Keratinocyte (primary cell): ENCODE results near the gene UCMA. TPM values are rescaled to one million over a fixed set of nuclear protein-coding genes. Genes with fewer than 3 reads are reported as not detected.

Source experiments
- DNase-seq: peaks from one replicate; pipeline ENCODE4 v3.0.0-alpha.2; 2011; ENCODE audit warnings: low read depth, missing footprints, low spot score
- FAIRE-seq: peaks from 2 replicates; lab custom pipeline; 2011; peaks lifted over from hg19 to GRCh38; lab: Jason Lieb, UNC
- H2AFZ ChIP-seq: 2 replicates; pipeline ENCODE4 v1.6.0; 2012; ENCODE audit warnings: low read length, control low read depth, inconsistent platforms; ENCODE audit not compliant: control insufficient read depth
- H3K27ac ChIP-seq: 2 replicates; pipeline ENCODE4 v1.5.1; 2011; ENCODE audit warnings: low read length; ENCODE audit not compliant: control insufficient read depth, insufficient read depth
- H3K27me3 ChIP-seq: 3 replicates; pipeline ENCODE4 v1.6.0; 2011; ENCODE audit warnings: low read length; ENCODE audit not compliant: control insufficient read depth, insufficient read depth; ENCODE audit errors: extremely low read depth
- H3K36me3 ChIP-seq, 2 experiments: 2 replicates in 1 of 2; 3 replicates in 1 of 2; pipeline ENCODE4 v1.5.1; 2011; ENCODE audit warnings: low read length in 2 of 2, mild to moderate bottlenecking in 1 of 2; ENCODE audit not compliant: control insufficient read depth in 2 of 2, insufficient read depth in 2 of 2; ENCODE audit errors: extremely low read depth in 1 of 2
- H3K4me1 ChIP-seq: 3 replicates; pipeline ENCODE4 v1.5.1; 2011; ENCODE audit warnings: low read length; ENCODE audit not compliant: control insufficient read depth, insufficient read depth; ENCODE audit errors: extremely low read depth
- H3K4me2 ChIP-seq: 3 replicates; pipeline ENCODE4 v1.6.0; 2011; ENCODE audit warnings: low read depth, low read length; ENCODE audit not compliant: control insufficient read depth, insufficient read depth; ENCODE audit errors: extremely low read depth
- H3K4me3 ChIP-seq, 3 experiments: fragments of 200-600 bp in 1 of 3; sonication (generic) in 1 of 3; 2 replicates in 2 of 3; 3 replicates in 1 of 3; pipeline ENCODE4 v1.5.1; 2011 to 2016; ENCODE audit warnings: low read length in 3 of 3, mild to moderate bottlenecking in 3 of 3, control low read depth in 2 of 3, inconsistent platforms in 1 of 3, low read depth in 1 of 3, mixed read lengths in 1 of 3, mixed run types in 1 of 3, moderate library complexity in 1 of 3; ENCODE audit not compliant: control insufficient read depth in 2 of 3, insufficient read depth in 2 of 3; ENCODE audit errors: extremely low read depth in 1 of 3
- H3K79me2 ChIP-seq: 2 replicates; pipeline ENCODE4 v1.6.0; 2012; ENCODE audit warnings: low read length; ENCODE audit not compliant: control insufficient read depth, insufficient read depth
- H3K9ac ChIP-seq: 3 replicates; pipeline ENCODE4 v1.6.0; 2011; ENCODE audit warnings: low read length; ENCODE audit not compliant: control insufficient read depth, insufficient read depth; ENCODE audit errors: extremely low read depth
- H3K9me1 ChIP-seq: 3 replicates; pipeline ENCODE4 v1.6.0; 2011; ENCODE audit warnings: low read length; ENCODE audit not compliant: control insufficient read depth, insufficient read depth; ENCODE audit errors: extremely low read depth
- H3K9me3 ChIP-seq: 2 replicates; pipeline ENCODE4 v1.5.1; 2012; ENCODE audit warnings: low read depth, low read length; ENCODE audit not compliant: control insufficient read depth
- H4K20me1 ChIP-seq: 3 replicates; pipeline ENCODE4 v1.6.0; 2011; ENCODE audit warnings: low read length; ENCODE audit not compliant: control insufficient read depth, insufficient read depth; ENCODE audit errors: extremely low read depth
- CTCF ChIP-seq, 3 experiments: IDR thresholded peaks in 1 of 3; conservative IDR thresholded peaks in 1 of 3; optimal IDR thresholded peaks in 1 of 3; 2 replicates in 2 of 3; 3 replicates in 1 of 3; pipeline versions ENCODE3 to v1.5.1; 2011; ENCODE audit warnings: low read length in 3 of 3, mild to moderate bottlenecking in 3 of 3, moderate library complexity in 2 of 3, control low read depth in 1 of 3, inconsistent platforms in 1 of 3; ENCODE audit not compliant: insufficient read depth in 2 of 3; ENCODE audit errors: extremely low read depth in 1 of 3
- EZH2 ChIP-seq: IDR thresholded peaks from one replicate; pipeline ENCODE4 v1.6.1; 2012; ENCODE audit warnings: inconsistent platforms, mild to moderate bottlenecking, low read length, moderate library complexity
- dilution Hi-C: fragments of 300-500 bp; cut with MboI; formaldehyde crosslinking; loops from one replicate; pipeline ENCODE4 v1.7.0; 2020; ENCODE audit warnings: low sequenced_read_pairs; ENCODE audit not compliant: extremely low pct_ligation_motif_present
- polyA plus RNA-seq, 5 experiments: library from polyadenylated mRNA; depleted of rRNA in 3 of 5; stranded (reverse) in 3 of 5; stranded (forward) in 1 of 5; unstranded in 1 of 5; fragments of >200 nt; gene quantifications; 1 replicate in 1 of 5; 2 replicates in 3 of 5; 3 replicates in 1 of 5; pipeline versions ENCODE4 v1.2.1 to v1.2.3, GENCODE V29; 2011 to 2012; ENCODE audit warnings: missing spikeins in 2 of 5, low read depth in 1 of 5, low replicate concordance in 1 of 5

Gene UCMA
- polyA plus RNA-seq, 1 donor (not counting 4 experiments of a cell fraction or from before 2014, with no cell fraction given) = not detected

- no peak for DNase-seq
- dilution Hi-C loops = no loop called here
- peaks cover 0 to 13% of the 10 kb centered on the region in 2 experiments for H3K36me3 ChIP-seq
- H3K4me1 ChIP-seq = no peaks in the 10 kb centered on the region
- H3K4me3 ChIP-seq = no peak overlapping the region
- FAIRE-seq = no peak
- H3K4me2 ChIP-seq = no peak overlapping the region
- TF ChIP-seq CTCF (optimal IDR thresholded peaks at IDR 0.05 in 1 of 3, IDR thresholded peaks at IDR 0.05 in 1 of 3, conservative IDR thresholded peaks at IDR 0.05 in 1 of 3; ENCODE audit: extremely low read depth in 1 of 3, insufficient read depth in 2 of 3, low read length in 3 of 3) (no peak), EZH2 (no peak)
- no peak overlapping the region for H3K9ac ChIP-seq
- no peaks in the 10 kb centered on the region for H4K20me1 ChIP-seq
- H3K79me2 ChIP-seq = no peaks in the 10 kb centered on the region
- no peaks in the 10 kb centered on the region for H3K27me3 ChIP-seq
- H3K9me3 ChIP-seq = no peaks in the 10 kb centered on the region
- H3K27ac ChIP-seq = no peak overlapping the region
- H3K9me1 ChIP-seq = no peaks in the 10 kb centered on the region
- H2AFZ ChIP-seq = no peak overlapping the region
These were observed 43.4 kb downstream of the UCMA start for GRCh38 chr10:13190816-13191215.

DNA sequence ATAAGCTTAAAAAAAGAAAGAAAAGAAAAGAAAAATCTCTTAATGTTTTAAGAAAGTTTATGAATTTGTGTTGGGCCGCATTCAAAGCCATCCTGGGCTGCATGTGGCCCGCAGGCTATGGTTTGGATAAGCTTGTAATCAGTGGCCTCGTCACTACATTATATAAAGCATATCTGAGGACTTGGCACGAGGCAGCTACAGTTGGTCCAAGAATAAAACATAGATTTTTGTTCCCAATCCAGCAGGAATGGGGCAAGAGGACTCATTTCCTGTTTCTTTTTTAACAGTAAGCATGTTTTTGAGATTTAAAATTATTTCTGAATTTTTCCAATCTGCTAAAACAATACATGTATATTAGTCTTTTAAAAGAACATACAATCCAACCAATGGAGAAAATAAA is 44.2 kb downstream of the UCMA start:
- FAIRE-seq (no peak), DNase-seq (no peak)
- H2AFZ ChIP-seq = no peak overlapping the region
- H4K20me1 ChIP-seq = no peaks in the 10 kb centered on the region
- no peaks in the 10 kb centered on the region for H3K79me2 ChIP-seq
- H3K4me3 ChIP-seq = no peak overlapping the region
- no peak overlapping the region for H3K27ac ChIP-seq
- H3K4me1 ChIP-seq = no peaks in the 10 kb centered on the region
- no peak overlapping the region for H3K9ac ChIP-seq
- H3K27me3 ChIP-seq = no peaks in the 10 kb centered on the region
- no peaks in the 10 kb centered on the region for H3K9me1 ChIP-seq
- dilution Hi-C loops = no loop called here
- H3K4me2 ChIP-seq = no peak overlapping the region
- no peaks in the 10 kb centered on the region for H3K9me3 ChIP-seq
- no peak for TF ChIP-seq EZH2
- TF ChIP-seq CTCF (optimal IDR thresholded peaks at IDR 0.05 in 1 of 3, IDR thresholded peaks at IDR 0.05 in 1 of 3, conservative IDR thresholded peaks at IDR 0.05 in 1 of 3; ENCODE audit: extremely low read depth in 1 of 3, insufficient read depth in 2 of 3, low read length in 3 of 3) = no peak
- H3K36me3 ChIP-seq = peaks cover 0 to 20% of the 10 kb centered on the region in 2 experiments
